Colonic mucosa (tissue), 4 donors: ENCODE data around the gene BMP2K. TPM values are rescaled to one million over a fixed set of nuclear protein-coding genes. Genes with fewer than 3 reads are reported as not detected.
"Not testable (repeated sequence)": the region's sequence is repeated elsewhere in the genome, so short reads cannot be mapped to it uniquely, and the experiment has no call there.

Source experiments
- DNase-seq: peaks from one replicate; pipeline ENCODE4 v3.0.0-alpha.2; 2020
- H3K27ac ChIP-seq: fragments of 200-600 bp; one replicate; pipeline ENCODE4 v1.8.0; 2021
- H3K27me3 ChIP-seq: fragments of 200-600 bp; one replicate; pipeline ENCODE4 v1.8.0; 2021
- H3K36me3 ChIP-seq: fragments of 200-600 bp; one replicate; pipeline ENCODE4 v1.8.0; 2021
- H3K4me1 ChIP-seq: fragments of 200-600 bp; one replicate; pipeline ENCODE4 v1.8.0; 2021; ENCODE audit warnings: mild to moderate bottlenecking
- H3K4me3 ChIP-seq: fragments of 200-600 bp; one replicate; pipeline ENCODE4 v1.8.0; 2021
- H3K9ac ChIP-seq, 2 donors: one replicate each; pipeline ENCODE4 v1.7.0; 2013; ENCODE audit warnings: control low read depth in 2 of 2, low read depth in 2 of 2, low read length in 2 of 2
- H3K9me3 ChIP-seq: fragments of 200-600 bp; one replicate; pipeline ENCODE4 v1.8.0; 2021
- CTCF ChIP-seq: fragments of 200-600 bp; IDR thresholded peaks from one replicate; pipeline ENCODE4 v1.8.0; 2022; ENCODE audit warnings: antibody characterized with exemption, mild to moderate bottlenecking
- intact Hi-C: fragments of 100-400 bp; cut with DNase I; formaldehyde crosslinking; loops from one replicate; pipeline ENCODE4 v1.14.1; 2022
- total RNA-seq, 2 donors: library from RNA; stranded (reverse); fragmentation: NEBNext Ultra II Directional in 1 of 2; extraction: Animal tissue kit (Norgen Biotek cat#: 25700) in 1 of 2; gene quantifications; one replicate each; pipeline ENCODE4 v1.2.1, GENCODE V29; 2021
- donor health status: healthy.
- donor health status: DM: no; HTN: no; CAD: no.
- donor health status: DM: no; HTN: no; CAD: no.

The BMP2K gene
- total RNA-seq, 2 donors from 2014 or later = 52.4 to 55.7 TPM

GRCh38 chr4:78811034-78811433, 34.9 kb downstream of the BMP2K start:
- intact Hi-C loops = no loop called here
- H3K27me3 ChIP-seq = no peaks in the 10 kb centered on the region

GRCh38 chr4:78818530-78819079, 42.5 kb downstream of the BMP2K start:
- Histone ChIP-seq H3K27me3 (no peaks in the 10 kb centered on the region), H3K9ac (no peak overlapping the region)
- TF ChIP-seq CTCF = no peak

More at GRCh38 chr4:78811034-78811433, 34.9 kb downstream of the BMP2K start:
- H3K4me3 ChIP-seq = no peak overlapping the region
- no peaks in the 10 kb centered on the region for H3K4me1 ChIP-seq
- DNase-seq = no peak
- no peak overlapping the region for H3K27ac ChIP-seq
- H3K9me3 ChIP-seq = no peaks in the 10 kb centered on the region
- no peak overlapping the region for H3K9ac ChIP-seq
- TF ChIP-seq CTCF = no peak
- no peaks in the 10 kb centered on the region for H3K36me3 ChIP-seq

GRCh38 chr4:78824001-78824400, 47.9 kb downstream of the BMP2K start:
- no peaks in the 10 kb centered on the region for H3K27me3 ChIP-seq
- TF ChIP-seq CTCF = no peak
- no peaks in the 10 kb centered on the region for H3K4me1 ChIP-seq
- no peak overlapping the region for H3K4me3 ChIP-seq
- H3K9ac ChIP-seq = no peak overlapping the region
- H3K9me3 ChIP-seq = no peaks in the 10 kb centered on the region
- H3K27ac ChIP-seq = no peak overlapping the region
- intact Hi-C loops = no loop called here
- DNase-seq = no peak
- peaks cover 11% of the 10 kb centered on the region for H3K36me3 ChIP-seq

More at GRCh38 chr4:78818530-78819079, 42.5 kb downstream of the BMP2K start:
- Histone ChIP-seq H3K9me3 (no peaks in the 10 kb centered on the region), H3K4me3 (no peak overlapping the region), H3K27ac (no peak overlapping the region), H3K4me1 (no peaks in the 10 kb centered on the region), H3K36me3 (no peaks in the 10 kb centered on the region)
- intact Hi-C loops = no loop called here
- no peak for DNase-seq

DNA sequence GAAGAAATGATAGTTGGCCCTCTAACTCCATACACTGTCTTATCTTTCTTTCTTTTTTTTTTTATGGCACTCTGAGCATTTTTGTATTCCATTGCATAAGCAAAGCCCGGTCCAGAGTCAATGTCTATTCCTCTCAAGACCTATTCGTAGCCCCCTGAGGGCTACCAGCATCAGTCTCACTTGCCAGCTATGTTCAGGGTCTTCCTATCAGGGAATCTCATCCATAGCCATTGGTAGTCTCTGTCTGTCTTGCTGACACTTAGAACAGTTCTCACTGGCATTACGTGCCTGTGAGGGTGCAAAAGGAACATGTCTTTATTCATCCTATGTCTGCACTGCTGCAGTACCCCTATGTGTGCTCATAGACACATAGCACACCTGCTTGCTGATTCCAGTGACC, 51.0 kb downstream of the BMP2K start:
- no peak for TF ChIP-seq CTCF

DNA sequence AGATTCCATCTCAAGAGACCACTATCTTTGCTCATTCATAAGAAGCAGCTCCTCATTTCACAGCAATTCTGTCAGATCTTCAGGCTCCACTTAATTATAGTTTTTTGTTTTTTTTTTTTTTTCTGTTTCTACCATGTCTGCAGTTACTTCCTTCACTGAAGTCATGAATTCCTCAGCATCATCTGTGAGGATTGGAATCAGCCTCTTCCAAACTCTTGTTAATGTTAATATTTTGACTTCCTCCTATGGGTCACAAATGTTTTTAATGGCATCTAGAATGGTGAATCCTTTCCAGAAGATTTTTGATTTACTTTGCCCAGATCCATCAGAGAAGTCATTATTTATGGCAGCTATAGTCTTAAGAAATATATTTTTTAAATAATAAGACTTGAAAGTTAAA, 53.1 kb downstream of the BMP2K start:
- Histone ChIP-seq H3K27ac (no peak overlapping the region), H3K9ac (no peak overlapping the region), H3K36me3 (peaks cover 11% of the 10 kb centered on the region), H3K4me1 (no peaks in the 10 kb centered on the region), H3K27me3 (no peaks in the 10 kb centered on the region), H3K4me3 (no peak overlapping the region), H3K9me3 (no peaks in the 10 kb centered on the region)
- TF ChIP-seq CTCF = no peak
- intact Hi-C loops = no loop called here
- no peak for DNase-seq

More for the DNA sequence above, 51.0 kb downstream of the BMP2K start:
- peaks cover 11% of the 10 kb centered on the region for H3K36me3 ChIP-seq
- no peak for DNase-seq
- no peak overlapping the region for H3K9ac ChIP-seq
- no peaks in the 10 kb centered on the region for H3K9me3 ChIP-seq
- intact Hi-C loops = no loop called here
- no peak overlapping the region for H3K27ac ChIP-seq
- H3K4me1 ChIP-seq = no peaks in the 10 kb centered on the region
- no peaks in the 10 kb centered on the region for H3K27me3 ChIP-seq
- no peak overlapping the region for H3K4me3 ChIP-seq

DNA sequence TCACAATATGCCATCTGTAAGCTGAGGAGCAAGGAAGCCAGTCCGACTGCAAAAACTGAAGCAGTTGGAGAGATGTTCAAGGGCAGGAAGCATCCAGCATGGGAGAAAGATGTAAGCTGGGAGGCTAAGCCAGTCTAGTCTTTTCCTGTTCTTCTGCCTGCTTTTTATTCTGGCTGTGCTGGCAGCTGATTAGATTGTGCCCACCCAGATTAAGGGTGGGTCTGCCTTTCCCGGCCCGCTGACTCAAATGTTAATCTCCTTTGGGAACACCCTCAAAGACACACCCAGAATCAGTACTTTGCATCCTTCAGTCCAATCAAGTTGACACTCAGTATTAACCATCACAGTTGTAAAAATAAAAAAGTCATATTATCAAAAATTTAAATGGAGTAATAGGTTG, 63.5 kb downstream of the BMP2K start:
- intact Hi-C loops, H3K4me1 ChIP-seq, H3K9ac ChIP-seq, H3K27ac ChIP-seq, H3K4me3 ChIP-seq, H3K36me3 ChIP-seq, DNase-seq, H3K27me3 ChIP-seq, H3K9me3 ChIP-seq: not testable (repeated sequence)

DNA sequence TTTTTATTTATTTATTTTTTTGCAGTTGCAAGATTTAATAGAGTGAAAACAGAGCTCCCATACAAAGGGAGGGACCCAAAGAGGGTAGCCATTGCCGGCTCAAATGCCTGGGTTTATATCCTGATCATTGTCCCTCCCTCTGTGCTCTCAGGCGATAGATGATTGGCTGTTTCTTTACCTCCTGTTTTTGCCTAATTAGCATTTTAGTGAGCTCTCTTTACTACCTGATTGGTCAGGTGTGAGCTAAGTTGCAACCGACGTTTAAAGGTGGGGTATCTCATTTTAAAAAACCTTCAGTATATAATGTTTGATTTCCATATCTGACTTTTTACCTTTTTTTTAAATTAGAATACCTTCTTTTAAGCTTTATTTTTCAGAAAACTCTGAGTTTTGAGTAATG, 64.1 kb downstream of the BMP2K start:
- H3K27me3 ChIP-seq, H3K27ac ChIP-seq, DNase-seq, H3K36me3 ChIP-seq, H3K9ac ChIP-seq, H3K4me3 ChIP-seq, H3K9me3 ChIP-seq, intact Hi-C loops, H3K4me1 ChIP-seq: not testable (repeated sequence)
